MCF 10A (cell line): ENCODE data around the gene SLC50A1. TPM values are rescaled to one million over a fixed set of nuclear protein-coding genes. Genes with fewer than 3 reads are reported as not detected.
A peak's percentile ranks its signal among the peaks of the same experiment; 100 is the strongest.

ENCODE experiments used
- BruUV-seq: library from RNA; stranded (reverse); fragments of 400-500 nt; replicated peaks from 2 replicates; lab custom pipeline; 2021; lab: Mats Ljungman, UMichigan
- CTCF ChIA-PET: fragments of 300-600 bp; sonication (Branson Sonifier 250); formaldehyde crosslinking; extraction: SDS; loops from one replicate; lab custom pipeline; 2021; ENCODE audit warnings: antibody characterized with exemption, inconsistent platforms; lab: Yijun Ruan, JAX
- POLR2A ChIA-PET: fragments of 300-600, 350-650 bp; sonication (Branson Sonifier 250); formaldehyde crosslinking; extraction: SDS; loops from one replicate; lab custom pipeline; 2020; ENCODE audit warnings: antibody characterized with exemption, inconsistent platforms; lab: Yijun Ruan, JAX
- DNase-seq: peaks from one replicate; pipeline ENCODE4 v3.0.0-alpha.2; 2018; ENCODE audit not compliant: unreplicated experiment
- H3K27ac Mint-ChIP-seq: one replicate; pipeline ENCODE4 v1.8.0; 2022; ENCODE audit warnings: mild to moderate bottlenecking, low read depth, mixed read lengths; ENCODE audit not compliant: unreplicated experiment
- H3K27me3 Mint-ChIP-seq: one replicate; pipeline ENCODE4 v1.8.0; 2022; ENCODE audit warnings: mixed read lengths; ENCODE audit not compliant: insufficient read depth, unreplicated experiment
- H3K36me3 Mint-ChIP-seq: one replicate; pipeline ENCODE4 v1.8.0; 2022; ENCODE audit warnings: mild to moderate bottlenecking, moderate library complexity, mixed read lengths; ENCODE audit not compliant: insufficient read depth, unreplicated experiment
- H3K4me1 Mint-ChIP-seq: one replicate; pipeline ENCODE4 v1.8.0; 2022; ENCODE audit warnings: mixed read lengths; ENCODE audit not compliant: insufficient read depth, unreplicated experiment
- H3K4me3 Mint-ChIP-seq: one replicate; pipeline ENCODE4 v1.8.0; 2022; ENCODE audit warnings: mild to moderate bottlenecking, moderate library complexity, mixed read lengths; ENCODE audit not compliant: unreplicated experiment
- H3K9me3 Mint-ChIP-seq: one replicate; pipeline ENCODE4 v1.8.0; 2022; ENCODE audit warnings: mixed read lengths; ENCODE audit not compliant: unreplicated experiment
- CTCF ChIP-seq: fragments of 200-600 bp; IDR thresholded peaks from one replicate; pipeline ENCODE4 v1.8.0; 2022; ENCODE audit warnings: antibody characterized with exemption, mild to moderate bottlenecking; ENCODE audit not compliant: unreplicated experiment
- intact Hi-C: fragments of 100-400 bp; cut with micrococcal nuclease; formaldehyde crosslinking; loops from 2 replicates; pipeline ENCODE4 v1.14.1; 2022
- total RNA-seq: library from RNA; stranded (reverse); gene quantifications from 2 replicates; pipeline ENCODE4 v1.2.3, GENCODE V29; 2022

Gene SLC50A1
- total RNA-seq, 1 experiment from 2014 or later: 91.2 TPM

- no TSS peak for BruUV-seq
- POLR2A ChIA-PET: interaction anchor here (0.7 to 4.2 kb wide), 2 partner anchors 19 to 65 kb away, joined by 4 to 29 read pairs; no protein-coding TSS in a partner anchor
- DNase-seq: no peak
- H3K9me3 Mint-ChIP-seq: no peaks in the 10 kb centered on the region
- H3K27ac Mint-ChIP-seq: no peak overlapping the region
- peaks cover 18% of the 10 kb centered on the region for H3K4me1 Mint-ChIP-seq
- no peak for TF ChIP-seq CTCF
- CTCF ChIA-PET: interaction anchor here (0.8 to 5.6 kb wide), 6 partner anchors 11 to 68 kb away, joined by 3 to 51 read pairs (median 5); partner anchors contain the start of gene KRTCAP2
- peaks cover 7% of the 10 kb centered on the region for H3K36me3 Mint-ChIP-seq
- intact Hi-C loops: no loop called here
- H3K27me3 Mint-ChIP-seq: no peaks in the 10 kb centered on the region
- no peak overlapping the region for H3K4me3 Mint-ChIP-seq
These were observed 30.8 kb upstream of the SLC50A1 start for GRCh38 chr1:155104605-155105534.

- CTCF ChIA-PET: interaction anchor here (0.6 to 5.6 kb wide), 6 partner anchors 10 to 426 kb away, joined by 4 to 51 read pairs (median 6); partner anchors contain the start of gene KRTCAP2
These were observed 30.0 kb upstream of the SLC50A1 start for GRCh38 chr1:155105604-155106011.

GRCh38 chr1:155106862-155107261 lies 28.8 kb upstream of the SLC50A1 start:
- ChIA-PET CTCF (interaction anchor here (0.5 to 5.6 kb wide), 10 partner anchors 9 to 601 kb away, joined by 3 to 51 read pairs (median 6); partner anchors contain the start of gene KRTCAP2), POLR2A (interaction anchor here (0.6 to 1.6 kb wide), 10 partner anchors 12 to 500 kb away, joined by 3 to 5 read pairs (median 4); no protein-coding TSS in a partner anchor)
- Mint-ChIP-seq H3K4me3 (no peak overlapping the region), H3K27ac (no peak overlapping the region), H3K36me3 (peaks cover under 1% of the 10 kb centered on the region), H3K4me1 (peaks cover 18% of the 10 kb centered on the region), H3K27me3 (no peaks in the 10 kb centered on the region), H3K9me3 (no peaks in the 10 kb centered on the region)
- no peak for DNase-seq
- BruUV-seq: no TSS peak
- intact Hi-C loops: no loop called here
- TF ChIP-seq CTCF: no peak

More at GRCh38 chr1:155105604-155106011, 30.0 kb upstream of the SLC50A1 start:
- Mint-ChIP-seq H3K4me3 (no peak overlapping the region), H3K9me3 (no peaks in the 10 kb centered on the region), H3K27me3 (no peaks in the 10 kb centered on the region), H3K36me3 (peaks cover 7% of the 10 kb centered on the region), H3K27ac (peak overlapping the region; percentile 4), H3K4me1 (peaks cover 18% of the 10 kb centered on the region)
- POLR2A ChIA-PET: interaction anchor here (1.5 to 4.2 kb wide), 2 partner anchors 19 to 29 kb away, joined by 5 to 29 read pairs; no protein-coding TSS in a partner anchor
- TF ChIP-seq CTCF: no peak
- DNase-seq: peak; percentile 26
- BruUV-seq: no TSS peak
- intact Hi-C loops: no loop called here
